PFSK-1 (cell line): ENCODE measurements around the gene KCNQ1.

Experiments
- FOXP2 ChIP-seq: optimal IDR thresholded peaks from 2 replicates; pipeline ENCODE3; 2011; ENCODE audit warnings: borderline replicate concordance, control low read depth, inconsistent platforms; ENCODE audit not compliant: insufficient read depth; ENCODE audit errors: extremely low read length, extremely low read depth
- POLR2AphosphoS5 ChIP-seq: IDR thresholded peaks from 2 replicates; pipeline ENCODE4 v1.6.1; 2012; ENCODE audit warnings: low read depth, mild to moderate bottlenecking, control low read depth, low read length, moderate library complexity
- REST ChIP-seq, 2 experiments: IDR thresholded peaks; 2 replicates each; pipeline versions ENCODE4 v1.6.1 to v1.8.0; 2011 to 2012; ENCODE audit warnings: low read depth in 2 of 2, low read length in 2 of 2, control low read depth in 1 of 2, inconsistent platforms in 1 of 2, mild to moderate bottlenecking in 1 of 2, moderate library complexity in 1 of 2; ENCODE audit not compliant: insufficient read depth in 1 of 2
- SIN3A ChIP-seq: IDR thresholded peaks from 2 replicates; pipeline ENCODE4 v1.6.1; 2012; ENCODE audit warnings: mild to moderate bottlenecking, low read length, moderate library complexity, borderline replicate concordance; ENCODE audit not compliant: insufficient read depth
- TAF1 ChIP-seq: IDR thresholded peaks from 2 replicates; pipeline ENCODE4 v1.6.1; 2012; ENCODE audit warnings: low read length, control low read depth, borderline replicate concordance; ENCODE audit not compliant: insufficient read depth

KCNQ1 gene

GRCh38 chr11:2549876-2550605 is 105.2 kb downstream of the KCNQ1 start:
- TF ChIP-seq SIN3A (no peak), TAF1 (no peak), POLR2AphosphoS5 (no peak), FOXP2 (no peak), REST (IDR thresholded peaks at IDR 0.05; ENCODE audit: insufficient read depth in 1 of 2, low read depth in 2 of 2, low read length in 2 of 2) (no peak)

- TF ChIP-seq FOXP2 (no peak), SIN3A (no peak), TAF1 (no peak), POLR2AphosphoS5 (no peak)
Measured at GRCh38 chr11:2550606-2550970, 105.8 kb downstream of the KCNQ1 start.

- TF ChIP-seq TAF1 = no peak
- TF ChIP-seq FOXP2 = no peak
- TF ChIP-seq REST (IDR thresholded peaks at IDR 0.05; ENCODE audit: insufficient read depth in 1 of 2, low read depth in 2 of 2, low read length in 2 of 2) = no peak
- TF ChIP-seq POLR2AphosphoS5 = no peak
- TF ChIP-seq SIN3A = no peak
Measured at GRCh38 chr11:2551131-2551530, 106.3 kb downstream of the KCNQ1 start.

- TF ChIP-seq SIN3A (no peak), REST (IDR thresholded peaks at IDR 0.05; ENCODE audit: insufficient read depth in 1 of 2, low read depth in 2 of 2, low read length in 2 of 2) (no peak), POLR2AphosphoS5 (no peak), TAF1 (no peak), FOXP2 (no peak)
Measured at GRCh38 chr11:2552210-2552609, 107.4 kb downstream of the KCNQ1 start.

- TF ChIP-seq POLR2AphosphoS5 (no peak), TAF1 (no peak), SIN3A (no peak), FOXP2 (no peak), REST (IDR thresholded peaks at IDR 0.05; ENCODE audit: insufficient read depth in 1 of 2, low read depth in 2 of 2, low read length in 2 of 2) (no peak)
Measured at GRCh38 chr11:2553198-2553597, 108.4 kb downstream of the KCNQ1 start.
